NCI-H446 treated with DMSO at 0.1 percent for 48 hours (cell line): ENCODE measurements around the gene CTNNA1.
"Not testable (repeated sequence)": the region's sequence is repeated elsewhere in the genome, so short reads cannot be mapped to it uniquely, and the experiment has no call there.

Experiments
- DNase-seq: peaks from one replicate; lab custom pipeline; 2025; lab: John Stamatoyannopoulos, UW

Gene CTNNA1

GRCh38 chr5:138752951-138753793, at the start of gene CTNNA1:
Gene CTNNA1 (plus strand): TSS chr5:138753425. CDS start chr5:138781925, 28,500 bp downstream.
- peak; percentile 19 for DNase-seq

GRCh38 chr5:138703777-138704176, 49.4 kb upstream of the CTNNA1 start:
- DNase-seq, result not testable (repeated sequence)

- no peak for DNase-seq
Measured at GRCh38 chr5:138705007-138705406, 48.2 kb upstream of the CTNNA1 start.

GRCh38 chr5:138705567-138705966, 47.7 kb upstream of the CTNNA1 start:
- DNase-seq, result no peak

- DNase-seq, result no peak
Measured at GRCh38 chr5:138706655-138707480, 46.4 kb upstream of the CTNNA1 start.

- DNase-seq, result no peak
Measured at GRCh38 chr5:138708791-138709190, 44.4 kb upstream of the CTNNA1 start.

- DNase-seq, result no peak
Measured at GRCh38 chr5:138709202-138709601, 44.0 kb upstream of the CTNNA1 start.

GRCh38 chr5:138711087-138711486, 42.1 kb upstream of the CTNNA1 start:
- DNase-seq, result no peak

- DNase-seq, result no peak
Measured at GRCh38 chr5:138711811-138712210, 41.4 kb upstream of the CTNNA1 start.

- no peak for DNase-seq
Measured at GRCh38 chr5:138712324-138712723, 40.9 kb upstream of the CTNNA1 start.

- DNase-seq, result no peak
Measured at GRCh38 chr5:138712791-138713190, 40.4 kb upstream of the CTNNA1 start.

- DNase-seq, result no peak
Measured at GRCh38 chr5:138713247-138713646, 40.0 kb upstream of the CTNNA1 start.

- DNase-seq, result no peak
Measured at GRCh38 chr5:138714694-138715093, 38.5 kb upstream of the CTNNA1 start.

- DNase-seq, result not testable (repeated sequence)
Measured at GRCh38 chr5:138715931-138716432, 37.2 kb upstream of the CTNNA1 start.

GRCh38 chr5:138716456-138716924, 36.7 kb upstream of the CTNNA1 start:
- DNase-seq, result no peak

- no peak for DNase-seq
Measured at GRCh38 chr5:138717399-138717798, 35.8 kb upstream of the CTNNA1 start.

GRCh38 chr5:138719811-138720210, 33.4 kb upstream of the CTNNA1 start:
- DNase-seq, result no peak

GRCh38 chr5:138720840-138721239, 32.4 kb upstream of the CTNNA1 start:
- DNase-seq, result no peak

- DNase-seq, result no peak
Measured at GRCh38 chr5:138721979-138722378, 31.2 kb upstream of the CTNNA1 start.

GRCh38 chr5:138722544-138723177, 30.6 kb upstream of the CTNNA1 start:
- DNase-seq, result no peak

- DNase-seq, result peak; percentile 1
Measured at GRCh38 chr5:138724470-138725146, 28.6 kb upstream of the CTNNA1 start.
